ENCODE data around the gene RGL4. TPM values are rescaled to one million over a fixed set of nuclear protein-coding genes. Genes with fewer than 3 reads are reported as not detected.

The RGL4 gene
- total RNA-seq, 1 experiment from 2014 or later, result 0.07 TPM

GRCh38 chr22:23697031-23697970 is 6.5 kb downstream of the RGL4 start:
- no peak for DNase-seq (ENCODE audit: extremely low read depth, low read depth)

- DNase-seq (ENCODE audit: extremely low read depth, low read depth), result no peak
Measured at GRCh38 chr22:23698094-23698493, 7.3 kb downstream of the RGL4 start.

GRCh38 chr22:23698673-23699235 is 7.9 kb downstream of the RGL4 start:
- no peak for DNase-seq (ENCODE audit: extremely low read depth, low read depth)

- no peak for DNase-seq (ENCODE audit: extremely low read depth, low read depth)
Measured at GRCh38 chr22:23700706-23701105, 9.9 kb downstream of the RGL4 start.

GRCh38 chr22:23704062-23704461 is 13.2 kb downstream of the RGL4 start:
- no peak for DNase-seq (ENCODE audit: extremely low read depth, low read depth)

GRCh38 chr22:23704829-23705228 is 14.0 kb downstream of the RGL4 start:
- DNase-seq (ENCODE audit: extremely low read depth, low read depth), result no peak

- no peak for DNase-seq (ENCODE audit: extremely low read depth, low read depth)
Measured at GRCh38 chr22:23705358-23705757, 14.5 kb downstream of the RGL4 start.

- no peak for DNase-seq (ENCODE audit: extremely low read depth, low read depth)
Measured at GRCh38 chr22:23708270-23708669, 17.5 kb downstream of the RGL4 start.

GRCh38 chr22:23709107-23709506 is 18.3 kb downstream of the RGL4 start:
- DNase-seq (ENCODE audit: extremely low read depth, low read depth), result no peak

GRCh38 chr22:23712256-23712655 is 21.4 kb downstream of the RGL4 start:
- no peak for DNase-seq (ENCODE audit: extremely low read depth, low read depth)

- no peak for DNase-seq (ENCODE audit: extremely low read depth, low read depth)
Measured at GRCh38 chr22:23713696-23714595, 23.1 kb downstream of the RGL4 start.

GRCh38 chr22:23714596-23715578 is 24.1 kb downstream of the RGL4 start:
- no peak for DNase-seq (ENCODE audit: extremely low read depth, low read depth)

- no peak for DNase-seq (ENCODE audit: extremely low read depth, low read depth)
Measured at GRCh38 chr22:23715806-23716375, 25.1 kb downstream of the RGL4 start.

- DNase-seq (ENCODE audit: extremely low read depth, low read depth), result peak; percentile 56
Measured at GRCh38 chr22:23716811-23717801, 26.3 kb downstream of the RGL4 start.

- DNase-seq (ENCODE audit: extremely low read depth, low read depth), result no peak
Measured at GRCh38 chr22:23718371-23719165, 27.8 kb downstream of the RGL4 start.

- DNase-seq (ENCODE audit: extremely low read depth, low read depth), result no peak
Measured at GRCh38 chr22:23720855-23721254, 30.0 kb downstream of the RGL4 start.

- DNase-seq (ENCODE audit: extremely low read depth, low read depth), result no peak
Measured at GRCh38 chr22:23722160-23722559, 31.3 kb downstream of the RGL4 start.

GRCh38 chr22:23722724-23723123 is 31.9 kb downstream of the RGL4 start:
- no peak for DNase-seq (ENCODE audit: extremely low read depth, low read depth)
